Measurements from ENCODE around the gene MCRIP2.

The MCRIP2 gene

GRCh38 chr16:636206-637080 is 5.2 kb upstream of the MCRIP2 start, which contains the start of gene METTL26:
METTL26 (minus strand) TSS chr16:636305; CDS start chr16:636290, 15 bp downstream.
- Histone ChIP-seq H3K36me3 (ENCODE audit: insufficient read depth, low read depth, low read length) (no peaks in the 10 kb centered on the region), H3K27ac (ENCODE audit: low read length) (no peak within 1 kb of the TSS), H3K9me3 (ENCODE audit: insufficient read depth, low read depth, low read length) (no peaks in the 10 kb centered on the region), H3K27me3 (ENCODE audit: insufficient read depth, low read length) (no peaks in the 10 kb centered on the region), H3K4me3 (ENCODE audit: low read length) (peak within 1 kb of the TSS; percentile 86), H3K9ac (ENCODE audit: low read depth, low read length) (peak within 1 kb of the TSS; percentile 79; the same call in 1 of the 2 replicates), H3K4me1 (ENCODE audit: insufficient read depth, low read length) (no peaks in the 10 kb centered on the region; the same call in 1 of the 2 replicates)

GRCh38 chr16:637081-638018 is 4.3 kb upstream of the MCRIP2 start:
- no peak overlapping the region for H3K27ac ChIP-seq (ENCODE audit: low read length)
- no peaks in the 10 kb centered on the region for H3K9me3 ChIP-seq (ENCODE audit: insufficient read depth, low read depth, low read length)
- no peak overlapping the region; the same call in 1 of the 2 replicates for H3K9ac ChIP-seq (ENCODE audit: low read depth, low read length)
- H3K36me3 ChIP-seq (ENCODE audit: insufficient read depth, low read depth, low read length): no peaks in the 10 kb centered on the region
- peaks cover under 1% of the 10 kb centered on the region; the same call in 1 of the 2 replicates for H3K27me3 ChIP-seq (ENCODE audit: insufficient read depth, low read length)
- peak overlapping the region; percentile 86; the same call in 1 of the 2 replicates for H3K4me3 ChIP-seq (ENCODE audit: low read length)
- H3K4me1 ChIP-seq (ENCODE audit: insufficient read depth, low read length): no peaks in the 10 kb centered on the region; the same call in 1 of the 2 replicates

- H3K27ac ChIP-seq (ENCODE audit: low read length): no peak overlapping the region
- H3K9ac ChIP-seq (ENCODE audit: low read depth, low read length): no peak overlapping the region; the same call in 1 of the 2 replicates
- no peaks in the 10 kb centered on the region; the same call in 1 of the 2 replicates for H3K4me1 ChIP-seq (ENCODE audit: insufficient read depth, low read length)
- H3K9me3 ChIP-seq (ENCODE audit: insufficient read depth, low read depth, low read length): no peaks in the 10 kb centered on the region
- peaks cover 8% of the 10 kb centered on the region for H3K27me3 ChIP-seq (ENCODE audit: insufficient read depth, low read length)
- no peak overlapping the region for H3K4me3 ChIP-seq (ENCODE audit: low read length)
- H3K36me3 ChIP-seq (ENCODE audit: insufficient read depth, low read depth, low read length): no peaks in the 10 kb centered on the region
Measured at GRCh38 chr16:638034-638543, 3.5 kb upstream of the MCRIP2 start.

DNA sequence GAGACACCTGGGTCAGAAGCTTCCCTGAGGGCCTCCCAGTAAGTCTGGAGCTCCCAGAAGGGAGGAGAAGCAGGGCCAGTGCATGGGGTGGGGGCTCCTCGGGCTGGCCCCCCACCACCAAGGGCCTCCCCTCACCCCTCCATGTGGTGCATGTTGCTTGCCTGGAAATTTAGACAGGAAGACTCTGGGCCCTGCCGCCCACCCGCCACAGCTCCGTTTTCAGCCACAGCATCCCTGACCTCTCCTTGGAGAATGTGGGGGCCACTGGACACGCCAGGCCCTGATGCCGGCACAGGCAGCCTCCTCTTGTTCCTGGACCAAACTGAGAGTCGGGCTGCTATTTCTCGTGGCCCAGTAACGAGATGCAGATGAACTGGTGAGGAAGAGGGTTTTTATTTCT is 2.8 kb upstream of the MCRIP2 start:
- no peaks in the 10 kb centered on the region for H3K9me3 ChIP-seq (ENCODE audit: insufficient read depth, low read depth, low read length)
- H3K27ac ChIP-seq (ENCODE audit: low read length): no peak overlapping the region
- no peak overlapping the region for H3K4me3 ChIP-seq (ENCODE audit: low read length)
- H3K27me3 ChIP-seq (ENCODE audit: insufficient read depth, low read length): peaks cover 9% of the 10 kb centered on the region
- no peaks in the 10 kb centered on the region for H3K36me3 ChIP-seq (ENCODE audit: insufficient read depth, low read depth, low read length)
- H3K9ac ChIP-seq (ENCODE audit: low read depth, low read length): no peak overlapping the region
- no peaks in the 10 kb centered on the region; the same call in 1 of the 2 replicates for H3K4me1 ChIP-seq (ENCODE audit: insufficient read depth, low read length)

GRCh38 chr16:640614-641013 is 1.0 kb upstream of the MCRIP2 start:
- Histone ChIP-seq H3K36me3 (ENCODE audit: insufficient read depth, low read depth, low read length) (no peaks in the 10 kb centered on the region), H3K9ac (ENCODE audit: low read depth, low read length) (no peak overlapping the region), H3K4me1 (ENCODE audit: insufficient read depth, low read length) (no peaks in the 10 kb centered on the region; the same call in 1 of the 2 replicates), H3K9me3 (ENCODE audit: insufficient read depth, low read depth, low read length) (no peaks in the 10 kb centered on the region), H3K4me3 (ENCODE audit: low read length) (no peak overlapping the region), H3K27ac (ENCODE audit: low read length) (no peak overlapping the region), H3K27me3 (ENCODE audit: insufficient read depth, low read length) (peaks cover 9% of the 10 kb centered on the region)

DNA sequence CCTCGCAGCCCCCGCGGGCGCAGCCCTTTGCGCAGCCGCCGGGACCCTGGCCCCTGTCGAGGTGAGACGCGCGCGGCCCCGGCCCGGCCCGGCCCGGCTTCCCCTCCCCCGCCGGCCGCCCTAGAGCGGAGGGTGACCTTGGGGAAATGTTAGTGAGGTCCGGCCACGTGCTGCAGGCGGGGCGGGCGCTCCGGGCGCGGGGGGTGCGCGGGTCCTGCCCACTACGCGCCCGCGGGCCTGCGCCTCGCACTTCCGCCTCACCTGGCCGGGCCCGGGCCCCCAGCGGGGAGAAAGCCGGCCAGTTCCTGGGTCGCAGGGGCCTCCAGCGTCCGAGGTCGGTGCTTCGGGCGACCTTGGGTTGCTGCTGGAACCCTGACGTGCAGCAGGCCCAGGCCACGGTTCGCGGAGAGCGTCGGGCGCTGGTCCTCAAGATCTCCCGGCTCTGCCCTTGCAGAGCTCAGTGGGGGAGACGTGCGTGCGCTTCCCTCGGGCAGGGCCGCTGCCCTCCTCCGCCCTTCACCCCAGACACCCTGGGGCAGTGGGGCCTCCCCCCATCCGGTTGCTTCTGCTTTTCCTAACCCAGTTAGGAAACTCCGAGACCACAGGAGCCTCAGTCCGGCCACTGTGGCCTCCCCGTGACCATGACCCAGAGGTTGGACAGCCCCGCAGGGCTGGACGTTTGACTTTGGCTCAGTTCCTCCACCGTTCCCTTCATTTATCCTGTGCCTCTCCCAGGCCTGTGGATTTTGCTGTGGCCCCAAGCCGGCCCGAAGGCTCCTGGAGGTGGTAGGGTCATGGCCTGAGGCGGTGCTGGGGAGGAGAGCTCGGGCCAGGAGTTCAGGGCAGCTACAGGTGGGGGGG is 791 bp downstream of the MCRIP2 start:
- Histone ChIP-seq H3K4me1 (ENCODE audit: insufficient read depth, low read length) (no peaks in the 10 kb centered on the region; the same call in 1 of the 2 replicates), H3K4me3 (ENCODE audit: low read length) (peak overlapping the region; percentile 73), H3K9ac (ENCODE audit: low read depth, low read length) (peak overlapping the region; percentile 69; the same call in 1 of the 2 replicates), H3K9me3 (ENCODE audit: insufficient read depth, low read depth, low read length) (no peaks in the 10 kb centered on the region), H3K27me3 (ENCODE audit: insufficient read depth, low read length) (peaks cover 9% of the 10 kb centered on the region), H3K36me3 (ENCODE audit: insufficient read depth, low read depth, low read length) (no peaks in the 10 kb centered on the region), H3K27ac (ENCODE audit: low read length) (no peak overlapping the region)

GRCh38 chr16:643050-643368 is 1.4 kb downstream of the MCRIP2 start:
- peak overlapping the region; percentile 69; the same call in 1 of the 2 replicates for H3K9ac ChIP-seq (ENCODE audit: low read depth, low read length)
- peaks cover 9% of the 10 kb centered on the region for H3K27me3 ChIP-seq (ENCODE audit: insufficient read depth, low read length)
- H3K9me3 ChIP-seq (ENCODE audit: insufficient read depth, low read depth, low read length): no peaks in the 10 kb centered on the region
- no peaks in the 10 kb centered on the region for H3K36me3 ChIP-seq (ENCODE audit: insufficient read depth, low read depth, low read length)
- H3K4me3 ChIP-seq (ENCODE audit: low read length): peak overlapping the region; percentile 73; the same call in 1 of the 2 replicates
- H3K4me1 ChIP-seq (ENCODE audit: insufficient read depth, low read length): no peaks in the 10 kb centered on the region; the same call in 1 of the 2 replicates
- no peak overlapping the region for H3K27ac ChIP-seq (ENCODE audit: low read length)

GRCh38 chr16:644556-644955 is 2.9 kb downstream of the MCRIP2 start:
- Histone ChIP-seq H3K36me3 (ENCODE audit: insufficient read depth, low read depth, low read length) (no peaks in the 10 kb centered on the region), H3K9me3 (ENCODE audit: insufficient read depth, low read depth, low read length) (no peaks in the 10 kb centered on the region), H3K27ac (ENCODE audit: low read length) (no peak overlapping the region), H3K27me3 (ENCODE audit: insufficient read depth, low read length) (peaks cover 9% of the 10 kb centered on the region), H3K4me3 (ENCODE audit: low read length) (no peak overlapping the region), H3K4me1 (ENCODE audit: insufficient read depth, low read length) (no peaks in the 10 kb centered on the region; the same call in 1 of the 2 replicates), H3K9ac (ENCODE audit: low read depth, low read length) (no peak overlapping the region)

GRCh38 chr16:645852-646678 is 4.4 kb downstream of the MCRIP2 start:
- no peak overlapping the region for H3K9ac ChIP-seq (ENCODE audit: low read depth, low read length)
- no peak overlapping the region for H3K4me3 ChIP-seq (ENCODE audit: low read length)
- no peaks in the 10 kb centered on the region for H3K9me3 ChIP-seq (ENCODE audit: insufficient read depth, low read depth, low read length)
- no peaks in the 10 kb centered on the region for H3K36me3 ChIP-seq (ENCODE audit: insufficient read depth, low read depth, low read length)
- no peak overlapping the region for H3K27ac ChIP-seq (ENCODE audit: low read length)
- H3K4me1 ChIP-seq (ENCODE audit: insufficient read depth, low read length): peaks cover 3% of the 10 kb centered on the region; the same call in 1 of the 2 replicates
- H3K27me3 ChIP-seq (ENCODE audit: insufficient read depth, low read length): peaks cover 9% of the 10 kb centered on the region

GRCh38 chr16:646679-647172 is 5.1 kb downstream of the MCRIP2 start:
- Histone ChIP-seq H3K9ac (ENCODE audit: low read depth, low read length) (no peak overlapping the region), H3K27me3 (ENCODE audit: insufficient read depth, low read length) (peaks cover 9% of the 10 kb centered on the region), H3K9me3 (ENCODE audit: insufficient read depth, low read depth, low read length) (no peaks in the 10 kb centered on the region), H3K27ac (ENCODE audit: low read length) (no peak overlapping the region), H3K4me3 (ENCODE audit: low read length) (no peak overlapping the region), H3K36me3 (ENCODE audit: insufficient read depth, low read depth, low read length) (no peaks in the 10 kb centered on the region), H3K4me1 (ENCODE audit: insufficient read depth, low read length) (peaks cover 3% of the 10 kb centered on the region; the same call in 1 of the 2 replicates)
